Dermis blood vessel endothelial cell (primary cell): ENCODE results near the gene DRD4. TPM values are rescaled to one million over a fixed set of nuclear protein-coding genes. Genes with fewer than 3 reads are reported as not detected.
A peak's percentile ranks its signal among the peaks of the same experiment; 100 is the strongest.

ENCODE experiments used
- DNase-seq: peaks from one replicate; pipeline ENCODE4 v3.0.0; 2010
- total RNA-seq: library from RNA; depleted of rRNA; stranded (reverse); fragments of >200 nt; gene quantifications from 2 replicates; pipeline ENCODE4 v1.2.3, GENCODE V29; 2014

The DRD4 gene
- total RNA-seq, 1 donor from 2014 or later = under 0.01 TPM

DNA sequence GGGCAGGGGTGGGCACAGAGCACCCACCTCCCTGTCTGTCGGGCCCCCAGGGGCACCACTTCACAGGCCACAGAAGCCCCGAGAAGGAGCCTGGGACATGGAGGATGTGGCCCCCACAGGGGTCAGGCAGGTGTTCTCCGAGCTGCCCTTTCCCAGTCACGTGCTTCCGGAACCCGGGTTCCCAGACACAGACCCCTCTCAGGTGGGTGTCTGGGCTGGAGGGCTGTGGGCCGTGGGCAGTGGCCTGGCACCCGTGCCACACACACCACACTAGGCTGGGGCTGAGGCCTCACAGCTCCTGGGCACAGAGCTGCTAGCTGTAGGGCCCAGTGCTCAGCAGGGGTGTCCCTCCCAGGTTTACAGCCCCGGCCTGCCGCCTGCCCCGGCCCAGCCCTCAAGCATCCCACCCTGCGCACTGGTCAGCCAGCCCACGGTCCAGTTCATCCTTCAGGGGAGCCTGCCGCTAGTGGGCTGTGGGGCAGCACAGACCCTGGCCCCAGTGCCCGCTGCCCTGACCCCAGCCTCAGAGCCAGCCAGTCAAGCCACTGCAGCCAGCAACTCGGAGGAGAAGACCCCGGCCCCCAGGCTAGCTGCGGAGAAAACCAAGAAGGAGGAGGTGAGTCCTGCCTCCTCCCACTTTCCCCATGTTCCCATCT, 26.8 kb upstream of the DRD4 start:
- no peak for DNase-seq

DNA sequence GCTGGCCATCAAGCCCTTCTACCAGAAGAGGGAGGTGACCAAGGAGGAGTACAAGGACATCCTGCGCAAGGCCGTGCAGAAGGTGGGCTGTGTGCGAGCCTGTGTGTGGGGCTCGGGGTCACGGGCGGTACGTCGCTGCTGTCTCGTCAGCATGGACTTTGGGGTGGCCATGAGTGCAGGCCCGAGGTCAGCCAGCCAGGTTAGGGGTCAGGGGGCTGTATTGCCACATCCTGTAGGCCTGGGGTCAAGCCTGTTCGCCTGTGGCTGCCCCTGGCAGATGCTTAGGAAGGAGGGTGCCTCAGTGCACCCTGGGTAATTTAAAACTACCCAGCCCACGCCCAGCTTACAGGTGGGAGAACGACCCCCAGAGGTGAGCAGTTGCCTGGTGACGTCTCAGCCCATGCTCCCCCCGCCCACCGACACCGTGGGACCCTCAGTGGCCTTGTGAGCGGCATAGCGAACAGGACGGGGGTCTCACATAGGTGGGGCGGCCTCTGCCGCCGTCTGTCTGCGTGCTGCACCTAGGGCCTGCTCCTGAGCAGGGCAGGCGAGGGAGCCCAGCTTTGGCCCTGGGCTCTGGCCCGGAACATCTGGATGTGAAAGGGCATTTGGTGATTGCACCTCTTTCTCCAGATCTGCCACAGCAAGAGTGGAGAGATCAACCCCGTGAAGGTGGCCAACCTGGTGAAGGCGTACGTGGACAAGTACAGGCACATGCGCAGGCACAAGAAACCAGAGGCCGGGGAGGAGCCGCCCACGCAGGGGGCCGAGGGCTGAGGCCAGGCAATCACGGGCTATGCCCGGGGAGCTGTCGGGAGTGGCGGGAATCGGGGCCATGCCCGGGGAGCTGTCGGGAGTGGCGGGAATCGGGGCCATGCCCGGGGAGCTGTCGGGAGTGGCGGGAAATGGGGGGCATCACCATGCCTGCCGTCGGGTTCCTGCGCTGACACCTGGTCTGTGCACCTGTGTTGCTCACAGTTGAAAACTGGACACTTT, 25.8 kb upstream of the DRD4 start:
- no peak for DNase-seq

DNA sequence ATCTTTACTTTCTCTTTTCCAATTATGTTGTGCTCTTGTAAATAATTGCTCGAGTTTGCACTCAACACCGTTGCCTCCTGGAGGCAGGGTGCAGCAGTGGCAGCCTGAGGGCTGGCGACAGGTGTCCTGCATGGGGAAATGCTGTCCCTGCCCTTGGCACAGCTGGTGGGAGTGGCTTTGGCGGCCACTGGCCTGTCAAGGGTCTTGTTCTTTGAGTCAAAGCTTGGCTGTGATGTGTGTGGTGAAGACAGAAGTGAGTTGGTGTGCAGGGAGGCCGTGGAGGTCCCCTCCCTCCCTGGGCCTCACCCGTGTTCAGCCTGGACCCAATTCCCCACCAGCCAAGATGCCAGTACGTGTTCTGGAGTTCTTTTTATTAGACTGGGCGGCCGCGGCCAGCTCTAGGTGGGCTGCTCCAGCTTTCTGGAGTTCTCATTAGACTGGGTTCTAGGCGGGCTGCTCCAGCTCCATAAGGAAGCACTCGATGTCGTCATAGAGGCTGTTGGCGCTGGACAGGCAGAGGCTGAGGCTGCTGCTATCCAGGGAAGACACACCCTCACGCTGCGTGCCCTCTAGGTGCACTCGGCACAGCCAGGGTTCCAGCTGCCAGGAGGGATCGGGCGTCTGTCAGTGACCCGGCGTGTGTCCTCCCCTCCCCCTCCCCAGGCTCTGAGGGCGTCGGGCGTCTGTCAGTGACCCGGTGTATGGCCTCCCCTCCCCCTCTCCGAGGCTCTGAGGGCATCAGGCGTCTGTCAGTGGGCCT, 24.7 kb upstream of the DRD4 start:
- peak; percentile 45 for DNase-seq

DNA sequence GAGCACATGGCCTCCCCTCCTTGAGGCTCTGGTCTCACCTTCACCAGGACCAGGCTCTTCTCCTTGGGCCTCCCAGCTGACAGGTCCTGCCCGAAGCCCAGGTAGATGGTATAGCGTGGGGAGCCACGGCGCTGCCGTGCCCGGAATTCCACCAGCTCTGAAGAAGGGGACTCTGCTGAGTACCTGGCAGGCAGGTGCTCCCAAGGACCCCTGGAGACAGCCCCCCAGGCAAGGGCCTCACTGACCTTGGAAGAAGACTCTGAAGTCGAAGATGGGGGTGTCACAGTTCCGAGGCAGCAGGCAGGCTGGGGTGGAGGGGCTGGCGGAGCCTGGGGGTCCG, 24.1 kb upstream of the DRD4 start:
- no peak for DNase-seq

DNA sequence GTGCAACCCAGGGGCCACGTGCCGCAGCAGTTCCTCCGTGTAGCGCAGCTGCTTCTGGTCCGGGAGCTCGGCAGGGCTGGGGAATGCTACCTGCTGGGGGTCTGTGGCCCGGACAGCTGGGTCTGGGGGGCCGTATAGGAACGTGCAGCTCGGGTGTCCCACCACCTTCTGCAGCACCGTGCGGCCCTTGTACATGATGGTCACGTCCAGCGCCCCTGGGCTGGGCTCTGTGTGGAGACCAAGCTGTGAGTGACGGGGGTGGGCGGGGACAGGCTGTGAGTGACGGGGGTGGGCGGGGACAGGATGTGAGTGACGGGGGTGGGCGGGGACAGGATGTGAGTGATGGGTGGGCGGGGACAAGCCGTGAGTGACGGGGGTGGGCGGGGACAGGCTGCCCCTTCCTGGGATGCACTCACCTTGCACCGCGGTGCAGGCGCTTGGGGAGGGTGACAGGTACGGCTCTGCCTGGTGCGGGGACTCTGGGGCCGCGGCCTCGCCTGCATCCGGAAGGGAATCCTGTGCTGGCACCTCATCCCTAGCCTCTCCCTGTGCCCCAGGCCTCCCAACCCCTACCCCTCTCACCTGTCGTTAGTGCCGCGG, 23.6 kb upstream of the DRD4 start:
- DNase-seq = peak; percentile 80

DNA sequence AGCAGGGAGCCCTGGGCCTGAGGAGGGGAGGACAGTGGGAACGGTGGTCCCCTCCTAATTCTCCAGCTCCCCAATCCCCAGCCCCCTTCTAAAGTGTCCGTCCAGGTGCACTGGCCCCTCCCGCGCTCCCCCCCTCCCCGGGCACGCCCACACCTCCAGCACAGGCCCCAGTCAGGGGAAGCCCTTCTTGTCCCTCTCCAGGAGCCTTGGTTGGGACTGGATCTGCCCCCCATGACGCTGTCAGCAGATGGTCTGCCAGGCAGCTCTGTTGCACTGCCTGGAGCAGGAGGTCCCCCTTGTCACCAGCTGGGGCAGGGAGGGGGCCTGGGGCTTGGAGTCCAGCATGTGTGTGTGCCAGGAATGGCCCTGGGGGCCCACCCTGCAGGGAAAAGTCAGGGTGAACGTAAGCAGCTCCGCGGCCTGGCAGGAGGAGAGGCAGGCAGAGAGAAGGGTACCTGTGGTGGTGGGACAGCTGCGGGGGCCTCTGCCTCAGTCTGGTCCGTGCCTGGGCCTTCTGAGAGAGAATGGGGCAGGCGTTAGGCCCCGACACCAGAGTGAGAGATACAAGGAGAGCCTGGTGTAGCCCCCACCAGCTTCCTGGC, 22.9 kb upstream of the DRD4 start:
- DNase-seq = no peak

DNA sequence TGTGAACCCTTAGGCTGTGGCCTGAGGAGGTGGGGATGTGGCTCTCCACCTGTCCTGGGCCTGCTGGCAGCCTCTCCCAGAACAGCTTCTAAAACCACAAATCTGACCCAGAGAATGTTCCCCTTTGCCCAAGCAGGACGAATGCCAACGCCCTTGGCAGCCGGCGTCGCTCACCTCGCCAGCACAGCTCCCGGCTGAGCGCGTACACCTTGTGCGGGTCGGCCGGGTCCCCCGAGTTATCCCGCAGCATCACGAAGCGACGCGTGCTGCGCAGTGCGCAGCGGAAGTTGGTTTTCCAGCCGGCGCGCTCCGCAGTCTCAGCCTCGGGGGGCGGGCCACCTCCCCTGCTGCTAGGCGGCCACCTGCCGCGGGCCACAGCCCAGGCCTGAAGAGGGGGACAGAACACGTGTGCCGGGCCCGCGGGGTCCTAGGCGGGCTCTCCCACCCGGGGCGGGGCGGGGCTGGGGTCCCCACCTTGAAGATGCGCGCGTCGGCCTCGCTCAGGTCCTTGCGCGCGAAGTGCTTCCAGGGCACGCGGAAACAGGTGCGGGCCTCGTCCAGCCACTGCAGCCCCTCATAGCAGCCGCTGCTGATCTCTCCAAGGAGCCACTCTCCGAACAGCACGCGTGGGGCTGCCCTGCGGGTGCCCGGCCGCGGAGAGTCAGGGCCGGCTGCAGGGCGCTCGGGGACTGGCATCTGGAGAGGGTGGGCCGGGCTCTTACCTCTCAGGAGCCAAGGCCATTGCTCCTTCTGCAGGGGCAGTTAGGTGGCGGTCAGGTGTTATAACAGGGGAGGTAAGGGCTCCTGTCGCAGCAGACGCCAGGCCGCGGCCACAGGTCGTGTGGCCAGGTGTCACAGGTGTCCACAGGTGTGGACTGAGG, 22.2 kb upstream of the DRD4 start:
- no peak for DNase-seq

DNA sequence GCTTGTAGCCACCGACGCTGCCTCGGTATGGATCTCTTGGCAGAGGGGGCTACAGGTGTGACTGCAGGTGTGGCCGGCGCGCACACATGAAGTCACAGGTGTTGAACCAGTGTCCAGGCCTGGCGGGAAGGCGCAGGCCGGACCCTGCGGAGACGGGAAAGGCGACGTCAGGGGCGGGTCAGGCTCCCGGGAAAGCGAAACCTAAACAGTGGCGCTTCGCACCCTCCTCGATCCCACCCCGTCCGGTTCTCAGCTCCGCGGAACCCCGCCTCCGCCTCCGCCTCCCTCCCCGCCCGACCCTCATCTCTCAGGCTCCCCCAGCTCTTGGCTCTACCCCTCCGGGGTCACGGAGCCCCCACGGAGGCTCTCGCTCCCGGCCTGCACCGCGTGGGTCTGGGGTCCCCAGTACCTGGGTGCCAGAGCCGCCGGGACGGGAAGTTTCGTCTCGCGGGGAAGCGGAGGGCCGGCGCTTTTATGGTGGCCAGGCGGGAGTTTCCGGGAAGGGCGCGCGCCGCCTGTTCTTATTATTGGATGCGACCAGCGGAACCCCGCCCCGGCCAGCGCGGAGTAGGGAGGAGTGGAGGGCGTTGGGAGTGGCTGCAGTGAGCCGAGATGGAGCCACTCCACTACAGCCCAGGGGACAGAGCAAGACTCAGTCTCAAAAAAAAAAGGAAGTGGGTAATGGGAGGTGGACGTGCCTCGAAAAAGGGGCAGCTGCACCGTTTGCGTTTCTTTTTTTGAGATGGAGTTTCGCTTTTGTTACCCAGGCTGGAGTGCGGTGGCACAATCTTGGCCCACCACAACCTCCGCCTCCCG, 21.4 kb upstream of the DRD4 start, which contains the start of gene IRF7:
IRF7 (minus strand) TSS at position 447 of the 816 bp plus-strand sequence. CDS start 586 bp downstream, outside the sequence.
- peak; percentile 94 for DNase-seq

DNA sequence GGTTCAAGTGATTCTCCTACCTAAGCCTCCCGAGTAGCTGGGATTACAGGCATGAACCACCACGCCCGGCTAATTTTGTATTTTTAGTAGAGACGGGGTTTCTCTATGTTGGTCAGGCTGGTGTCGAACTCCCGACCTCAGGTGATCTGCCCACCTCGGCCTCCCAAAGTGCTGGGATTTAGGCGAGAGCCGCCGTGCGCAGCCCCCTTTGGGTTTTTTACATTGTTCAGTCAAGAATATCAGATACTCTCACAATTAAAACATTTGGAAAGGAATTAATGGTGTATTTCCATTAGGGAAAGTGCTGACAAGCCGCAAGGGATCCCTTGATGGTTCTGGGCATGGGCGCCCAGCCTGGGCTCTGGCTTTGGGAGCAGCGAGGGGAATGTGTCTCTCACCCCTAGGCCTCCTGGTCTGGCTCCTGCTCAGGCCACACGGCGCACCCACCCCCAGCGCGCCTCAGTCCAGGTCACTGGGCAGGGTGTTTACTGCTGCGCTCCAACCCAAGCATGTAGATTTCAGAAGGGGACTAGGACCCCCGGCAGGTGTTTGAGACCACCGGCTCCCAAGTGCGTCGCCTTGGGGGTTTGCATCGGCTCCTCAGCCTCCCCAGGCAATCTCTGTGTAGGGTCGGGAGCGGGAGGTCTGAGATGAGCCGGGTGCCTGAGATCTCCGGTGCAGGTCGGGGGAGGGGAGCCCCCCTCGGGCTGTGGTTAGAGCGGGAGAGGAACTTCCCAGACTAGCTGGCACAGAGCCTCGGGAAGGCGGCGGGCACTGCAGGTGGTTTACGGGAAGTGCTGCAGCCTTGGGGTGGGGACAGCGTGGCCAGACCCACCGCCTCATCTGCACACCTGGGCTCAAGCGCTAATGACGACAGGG, 20.5 kb upstream of the DRD4 start:
- DNase-seq = no peak

DNA sequence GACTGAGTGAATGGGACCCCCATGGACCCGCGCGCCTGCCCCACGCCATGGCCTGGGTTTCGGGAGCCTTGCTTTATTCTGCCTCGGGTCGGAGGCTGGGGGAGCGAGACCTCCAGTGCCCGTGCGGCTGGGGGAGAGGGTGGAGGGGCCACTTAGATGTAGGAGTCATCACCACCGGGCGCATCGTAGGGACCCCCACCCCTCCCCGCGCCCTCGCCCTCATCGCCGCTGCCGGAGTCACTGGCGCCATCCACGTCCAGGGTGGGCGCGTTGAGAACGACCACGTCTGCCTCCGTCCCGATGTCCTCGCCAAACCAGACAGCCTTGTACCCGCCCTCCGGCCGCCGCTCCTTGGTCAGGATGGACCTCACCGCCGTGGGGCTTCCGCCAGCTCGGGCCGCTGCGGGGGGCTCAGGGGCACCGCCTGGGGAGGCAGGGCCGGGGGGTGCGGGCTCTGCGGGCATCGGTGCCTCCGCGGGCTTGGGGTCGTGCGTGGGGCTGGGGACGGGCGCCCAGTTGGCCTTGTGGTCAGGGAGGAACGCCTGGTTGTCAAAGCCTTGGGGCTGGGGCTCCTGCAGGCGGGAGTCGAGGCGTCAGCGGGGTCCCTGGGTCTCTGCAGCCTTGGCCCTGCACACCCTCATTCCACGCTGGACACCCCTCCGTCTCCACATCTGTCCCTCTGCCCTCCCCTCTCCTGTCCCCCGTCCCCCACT, 19.7 kb upstream of the DRD4 start:
- no peak for DNase-seq

DNA sequence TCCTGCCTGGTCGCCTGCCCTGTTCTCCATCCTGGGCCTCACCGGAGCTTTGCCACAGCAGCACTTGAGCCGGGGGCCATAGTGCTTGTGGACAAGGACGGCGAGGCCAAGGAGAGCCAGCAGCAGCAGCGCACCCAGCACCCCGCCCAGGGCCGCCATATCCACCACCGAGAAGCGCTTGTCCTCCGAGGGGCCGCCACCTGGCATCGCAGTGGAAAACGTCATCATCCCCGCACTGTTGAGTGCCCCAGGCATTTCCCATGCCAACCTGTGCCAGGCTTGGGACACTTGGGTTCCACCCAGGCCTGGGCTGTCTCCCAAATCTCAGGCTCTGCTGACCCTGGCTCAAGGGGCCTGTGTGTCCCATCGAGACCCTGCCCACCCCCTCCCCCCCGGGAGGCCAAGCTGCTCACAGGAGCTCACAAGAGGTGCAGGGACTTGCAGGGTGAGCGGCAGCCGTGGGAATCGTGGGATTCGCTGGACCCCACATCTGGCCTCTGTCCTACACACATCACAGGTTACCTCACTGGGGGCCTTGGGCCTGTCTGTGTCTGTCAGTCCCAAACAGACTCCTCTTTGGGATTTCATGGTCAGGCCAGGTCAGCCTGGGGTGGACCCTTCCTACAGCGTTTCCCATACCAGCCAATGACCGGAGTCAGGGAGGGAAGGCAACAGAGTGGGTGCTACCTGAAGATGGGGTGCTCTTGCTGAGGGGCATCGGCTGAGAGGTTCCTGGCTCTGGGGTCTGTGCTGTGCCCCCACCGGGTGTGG, 19.0 kb upstream of the DRD4 start:
- no peak for DNase-seq

DNA sequence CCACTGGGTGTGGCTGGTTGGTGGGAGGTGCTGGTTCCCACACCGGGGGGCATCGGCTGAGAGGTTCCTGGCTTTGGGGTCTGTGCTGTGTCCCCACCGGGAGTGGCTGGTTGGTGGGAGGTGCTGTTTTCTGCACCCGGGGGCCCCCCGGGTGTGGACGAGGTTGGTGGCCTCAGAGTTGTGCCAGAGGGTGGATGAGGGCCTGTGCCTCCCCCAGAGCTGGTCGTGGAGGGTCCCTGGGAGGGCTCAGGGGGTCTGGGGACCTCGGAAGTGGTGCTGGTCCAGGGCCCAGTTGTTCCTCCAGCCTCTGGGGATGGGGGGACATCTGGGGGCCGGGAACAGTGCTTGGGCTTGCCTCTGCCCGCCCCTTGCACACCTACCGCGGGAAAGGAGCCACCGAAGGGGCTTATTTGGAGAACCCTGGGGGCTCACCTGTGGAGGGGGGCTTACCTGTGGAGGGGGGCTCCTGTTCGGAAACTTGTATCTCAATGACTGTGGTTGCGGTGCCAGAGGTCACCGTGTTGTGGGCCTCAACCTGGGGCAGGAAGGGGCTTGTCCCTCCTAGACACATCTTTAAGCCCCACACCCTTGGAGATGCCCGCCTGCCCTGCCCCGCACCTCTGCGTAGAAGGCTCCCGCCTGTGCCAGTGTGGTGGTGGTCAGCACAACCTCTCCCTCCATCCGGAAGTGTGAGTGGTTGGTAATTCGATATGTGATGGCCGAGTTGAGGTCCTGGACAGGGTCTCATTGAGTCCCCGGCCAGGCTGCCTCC, 18.0 kb upstream of the DRD4 start:
- no peak for DNase-seq

DNA sequence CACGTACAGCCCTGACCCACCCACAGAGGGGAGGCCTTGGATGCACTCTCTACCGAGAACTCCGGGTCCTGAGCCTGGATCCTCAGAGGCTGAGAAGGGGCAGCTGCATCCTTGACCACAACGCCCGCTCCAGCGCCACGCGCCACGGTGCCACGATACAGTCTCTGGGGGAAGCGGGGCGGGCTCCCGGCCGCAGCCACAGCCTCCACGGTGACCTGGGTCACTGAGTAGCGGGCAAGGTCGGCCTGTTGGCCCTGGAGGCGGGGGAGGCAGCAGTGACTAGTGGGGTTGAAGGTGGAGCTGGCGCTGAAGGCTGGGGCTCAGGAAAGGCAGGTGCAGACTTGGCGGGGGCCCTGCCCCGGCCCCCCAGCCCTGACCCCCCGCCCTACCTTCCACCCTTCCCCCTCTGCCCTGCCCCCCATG, 17.4 kb upstream of the DRD4 start:
- no peak for DNase-seq

DNA sequence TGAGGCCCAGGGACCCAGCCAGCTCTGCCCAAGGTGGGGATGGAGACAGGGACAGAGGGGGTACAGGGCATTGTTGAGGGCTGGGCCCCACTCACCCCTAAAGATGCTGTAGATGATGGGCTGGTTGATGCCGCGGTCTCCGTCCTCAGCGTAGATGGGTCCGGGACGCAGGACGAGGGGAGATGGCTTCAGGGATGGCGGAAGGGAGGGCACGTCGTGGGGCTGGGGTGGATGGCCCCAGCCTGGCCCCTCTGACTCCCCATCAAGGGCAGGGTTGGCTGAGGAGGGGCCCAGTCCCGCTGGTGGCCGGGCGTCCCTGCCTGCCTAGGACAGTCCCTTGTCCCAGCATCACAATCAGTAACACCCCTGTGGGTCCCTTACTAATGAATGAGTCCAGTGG, 16.9 kb upstream of the DRD4 start:
- no peak for DNase-seq

DNA sequence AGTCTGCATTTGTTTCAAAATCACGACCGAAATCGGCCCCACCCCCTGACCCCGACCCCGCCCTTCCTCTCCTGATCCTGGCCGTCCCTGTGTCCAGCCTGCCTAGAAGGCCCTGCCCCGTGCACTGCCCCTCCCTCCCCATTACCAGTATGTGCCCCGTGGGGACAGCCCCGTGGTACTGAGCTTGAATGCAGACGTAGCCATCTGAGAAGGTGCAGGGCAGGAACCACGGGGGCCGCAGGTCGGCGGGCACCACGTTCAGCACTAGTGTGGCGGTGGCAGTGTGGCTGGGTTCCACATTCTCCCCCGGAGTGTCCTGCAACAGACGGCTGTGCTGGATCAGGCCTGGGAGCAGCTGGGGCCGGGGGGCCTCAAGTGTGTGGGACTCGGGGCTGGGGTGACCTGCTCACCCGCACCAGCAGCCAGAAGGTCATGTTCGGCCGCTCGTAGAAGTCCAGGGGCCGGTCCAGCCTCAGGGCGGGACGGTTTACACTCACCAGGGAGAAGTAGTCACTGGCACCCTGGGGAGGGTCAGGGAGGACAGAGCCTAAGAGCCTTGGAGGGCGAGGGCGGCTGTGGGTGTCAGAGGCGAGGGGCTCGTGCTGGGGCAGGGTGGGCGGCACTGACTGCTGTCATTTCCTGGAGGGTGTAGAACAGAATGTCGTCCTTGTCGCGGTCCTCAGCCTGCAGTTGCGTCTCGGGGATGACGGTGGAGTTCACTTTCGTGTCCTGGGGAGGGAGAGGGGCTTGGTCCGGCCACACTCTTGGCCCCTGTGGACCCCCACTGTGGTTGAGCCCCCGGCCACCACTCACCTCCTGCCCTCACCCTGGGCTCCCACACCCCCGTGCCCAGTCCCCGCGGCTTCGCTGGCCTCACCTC, 15.9 kb upstream of the DRD4 start:
- DNase-seq = no peak

DNA sequence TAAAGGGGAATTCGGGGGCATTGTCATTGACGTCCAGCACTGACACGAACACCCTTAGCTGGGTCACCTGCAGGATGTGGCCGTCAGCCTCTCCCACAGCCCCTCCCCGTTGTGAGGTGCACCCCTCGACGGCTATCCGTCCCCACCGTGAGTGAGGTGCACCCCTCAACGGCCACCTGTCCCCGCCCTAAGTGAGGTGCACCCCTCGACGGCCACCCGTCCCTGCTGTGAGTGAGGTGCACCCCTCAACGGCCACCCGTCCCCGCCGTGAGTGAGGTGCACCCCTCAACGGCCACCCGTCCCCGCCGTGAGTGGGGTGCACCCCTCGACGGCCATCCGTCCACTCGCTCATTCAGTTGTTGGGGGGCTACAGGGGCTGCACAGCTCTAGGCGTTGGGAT, 15.2 kb upstream of the DRD4 start:
- DNase-seq = no peak
